Smooth muscle cell (in vitro differentiated cells): ENCODE data around the gene CFAP97D2. TPM values are rescaled to one million over a fixed set of nuclear protein-coding genes. Genes with fewer than 3 reads are reported as not detected.

Experiments
- DNase-seq: peaks from one replicate; lab custom pipeline; 2025; ENCODE audit not compliant: unreplicated experiment; lab: John Stamatoyannopoulos, UW
- H2AFZ ChIP-seq: fragments of 200-600 bp; sonication (generic); 2 replicates; pipeline ENCODE4 v1.6.0; 2016; ENCODE audit warnings: antibody characterized with exemption, low read depth, mild to moderate bottlenecking
- H3F3A ChIP-seq: fragments of 200-600 bp; sonication (generic); 2 replicates; pipeline ENCODE4 v1.6.0; 2017; ENCODE audit warnings: antibody characterized with exemption, low read depth
- H3K27ac ChIP-seq: fragments of 200-600 bp; sonication (generic); 2 replicates; pipeline ENCODE4 v1.5.1; 2016; ENCODE audit warnings: low read depth, mild to moderate bottlenecking
- H3K27me3 ChIP-seq: fragments of 200-600 bp; sonication (generic); 2 replicates; pipeline ENCODE4 v1.6.1; 2016; ENCODE audit warnings: low read depth, mild to moderate bottlenecking
- H3K36me3 ChIP-seq: fragments of 200-600 bp; sonication (generic); 2 replicates; pipeline ENCODE4 v1.5.1; 2016; ENCODE audit warnings: low read depth
- H3K4me1 ChIP-seq: fragments of 200-600 bp; sonication (generic); 2 replicates; pipeline ENCODE4 v1.5.1; 2016; ENCODE audit warnings: low read depth
- H3K4me2 ChIP-seq: fragments of 200-600 bp; sonication (generic); 2 replicates; pipeline ENCODE4 v1.6.0; 2016; ENCODE audit warnings: mild to moderate bottlenecking
- H3K4me3 ChIP-seq: fragments of 200-600 bp; sonication (generic); 2 replicates; pipeline ENCODE4 v1.5.1; 2016; ENCODE audit warnings: mild to moderate bottlenecking
- H3K79me2 ChIP-seq: fragments of 200-600 bp; sonication (generic); 2 replicates; pipeline ENCODE4 v1.6.0; 2016; ENCODE audit warnings: low read depth, mild to moderate bottlenecking
- H3K9ac ChIP-seq: fragments of 200-600 bp; sonication (generic); 2 replicates; pipeline ENCODE4 v1.6.0; 2016; ENCODE audit warnings: low read depth
- H3K9me3 ChIP-seq: fragments of 200-600 bp; sonication (generic); replicated peaks from 2 replicates; pipeline ENCODE4 v1.5.1; 2016; ENCODE audit warnings: low read depth
- H4K20me1 ChIP-seq: fragments of 200-600 bp; sonication (generic); 2 replicates; pipeline ENCODE4 v1.6.0; 2016; ENCODE audit warnings: low read depth
- CTCF ChIP-seq: fragments of 200-600 bp; sonication (generic); IDR thresholded peaks from 2 replicates; pipeline ENCODE4 v1.5.1; 2017; ENCODE audit warnings: borderline replicate concordance, mild to moderate bottlenecking, antibody characterized with exemption; ENCODE audit not compliant: insufficient read depth, poor library complexity, severe bottlenecking
- WGBS: methylation state at CpG from one replicate; pipeline ENCODE4 v1.1.7; 2016; ENCODE audit warnings: low lambda C conversion rate; 5-methylcytosine and 5-hydroxymethylcytosine counted together
- polyA plus RNA-seq: library from polyadenylated mRNA; unstranded; fragments of >200 nt; fragmentation: Nextera tagmentation; extraction: Ambion mirVana; gene quantifications from 2 replicates; pipeline ENCODE4 v1.2.1, GENCODE V29; 2016
- total RNA-seq: library from RNA; depleted of rRNA; stranded (reverse); fragments of >200 nt; gene quantifications from 2 replicates; pipeline ENCODE4 v1.2.3, GENCODE V29; 2014

The CFAP97D2 gene
- total and polyA plus RNA-seq, 2 experiments from 2014 or later, result not detected

- no peaks in the 10 kb centered on the region for H3F3A ChIP-seq
- no peak overlapping the region for H3K4me3 ChIP-seq
- no peak overlapping the region for H3K9ac ChIP-seq
- H2AFZ ChIP-seq, result no peak overlapping the region
- DNase-seq, result no peak
- no peak overlapping the region for H3K27ac ChIP-seq
- H3K4me1 ChIP-seq, result no peaks in the 10 kb centered on the region
- WGBS, result 87% methylated on average over 4 of the region's 4 CpGs
- no peak for TF ChIP-seq CTCF
- no peaks in the 10 kb centered on the region for H3K9me3 ChIP-seq
- H3K36me3 ChIP-seq, result no peaks in the 10 kb centered on the region
- no peaks in the 10 kb centered on the region for H3K79me2 ChIP-seq
- H4K20me1 ChIP-seq, result no peaks in the 10 kb centered on the region
- no peaks in the 10 kb centered on the region for H3K27me3 ChIP-seq
- no peak overlapping the region for H3K4me2 ChIP-seq
These were observed 25.8 kb downstream of the CFAP97D2 start for GRCh38 chr13:114204894-114205293.

GRCh38 chr13:114208134-114208533 is 29.1 kb downstream of the CFAP97D2 start:
- no peak for TF ChIP-seq CTCF
- no peak overlapping the region for H2AFZ ChIP-seq
- no peak overlapping the region for H3K4me3 ChIP-seq
- no peak overlapping the region for H3K9ac ChIP-seq
- H3K27ac ChIP-seq, result no peak overlapping the region
- no peaks in the 10 kb centered on the region for H3K27me3 ChIP-seq
- no peak overlapping the region for H3K4me2 ChIP-seq
- no peaks in the 10 kb centered on the region for H3F3A ChIP-seq
- WGBS, result 86% methylated on average over 6 of the region's 6 CpGs
- H4K20me1 ChIP-seq, result no peaks in the 10 kb centered on the region
- no peaks in the 10 kb centered on the region for H3K79me2 ChIP-seq
- no peak for DNase-seq
- no peaks in the 10 kb centered on the region for H3K9me3 ChIP-seq
- H3K36me3 ChIP-seq, result no peaks in the 10 kb centered on the region
- H3K4me1 ChIP-seq, result no peaks in the 10 kb centered on the region

GRCh38 chr13:114211446-114212157 is 32.5 kb downstream of the CFAP97D2 start:
- H3K79me2 ChIP-seq, result no peaks in the 10 kb centered on the region
- no peak overlapping the region for H3K9ac ChIP-seq
- H3F3A ChIP-seq, result no peaks in the 10 kb centered on the region
- no peaks in the 10 kb centered on the region for H3K9me3 ChIP-seq
- H3K4me1 ChIP-seq, result no peaks in the 10 kb centered on the region
- no peak overlapping the region for H3K27ac ChIP-seq
- 90% methylated on average over 24 of the region's 26 CpGs for WGBS
- no peak for DNase-seq
- peaks cover 3% of the 10 kb centered on the region for H3K27me3 ChIP-seq
- TF ChIP-seq CTCF, result no peak
- H3K36me3 ChIP-seq, result no peaks in the 10 kb centered on the region
- H3K4me2 ChIP-seq, result no peak overlapping the region
- no peak overlapping the region for H2AFZ ChIP-seq
- H3K4me3 ChIP-seq, result no peak overlapping the region
- no peaks in the 10 kb centered on the region for H4K20me1 ChIP-seq

GRCh38 chr13:114212158-114212495 is 33.1 kb downstream of the CFAP97D2 start:
- no peak for TF ChIP-seq CTCF

More at GRCh38 chr13:114212158-114212495, 33.1 kb downstream of the CFAP97D2 start:
- no peak overlapping the region for H2AFZ ChIP-seq
- no peaks in the 10 kb centered on the region for H3K4me1 ChIP-seq
- 78% methylated on average over 6 of the region's 6 CpGs for WGBS
- peaks cover 3% of the 10 kb centered on the region for H3K27me3 ChIP-seq
- H3K27ac ChIP-seq, result no peak overlapping the region
- no peak overlapping the region for H3K4me3 ChIP-seq
- no peaks in the 10 kb centered on the region for H3F3A ChIP-seq
- no peaks in the 10 kb centered on the region for H3K79me2 ChIP-seq
- no peak overlapping the region for H3K9ac ChIP-seq
- no peaks in the 10 kb centered on the region for H3K36me3 ChIP-seq
- no peak for DNase-seq
- no peaks in the 10 kb centered on the region for H3K9me3 ChIP-seq
- H3K4me2 ChIP-seq, result no peak overlapping the region
- no peaks in the 10 kb centered on the region for H4K20me1 ChIP-seq
